Measurements from ENCODE around the gene CKAP2L.

DNA sequence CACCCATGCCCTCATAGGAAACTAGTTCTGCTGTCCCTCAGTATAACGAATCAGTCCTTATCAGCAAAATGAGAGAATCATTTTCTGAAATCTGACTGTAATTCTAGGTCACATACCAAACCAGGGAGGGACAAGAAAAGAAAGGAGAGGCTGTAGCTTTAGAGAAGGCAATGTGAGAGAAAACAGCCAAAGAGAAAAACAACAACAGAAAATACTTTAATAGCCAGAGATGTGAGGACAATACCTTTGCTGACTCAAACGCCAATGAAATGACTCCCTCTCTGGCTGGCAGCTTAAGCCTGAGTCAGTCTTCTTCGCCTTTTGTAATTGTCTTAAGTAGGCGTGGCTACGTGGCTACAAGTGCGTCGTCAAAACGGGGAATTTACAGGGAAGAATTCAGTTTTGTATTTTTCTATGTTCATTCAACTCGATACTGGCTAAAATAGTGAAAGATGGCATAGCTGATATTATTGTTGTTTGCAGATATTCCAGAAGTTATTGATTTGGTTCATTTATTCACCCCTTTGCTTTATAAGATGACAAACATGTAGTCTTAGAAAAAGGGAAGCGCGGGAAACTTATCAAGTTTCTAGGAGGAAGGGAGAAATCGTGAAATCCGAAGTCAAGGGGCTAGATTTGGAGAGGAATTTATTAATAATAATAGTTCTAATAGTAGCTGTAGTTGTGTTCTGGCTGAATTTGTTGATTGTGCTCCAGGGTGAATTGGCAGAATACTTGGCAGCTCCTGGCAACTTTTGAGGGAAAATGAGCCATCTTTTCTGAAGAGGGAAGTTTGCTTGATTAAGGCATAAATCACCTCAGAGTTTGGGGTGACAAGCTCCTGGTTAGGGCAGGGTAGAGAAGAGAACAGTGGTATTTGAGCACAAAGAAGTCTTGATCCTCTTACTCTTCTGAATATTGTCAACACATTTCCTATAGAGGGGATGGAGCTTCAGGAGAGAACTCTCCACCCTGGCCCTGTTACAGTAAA lies 20.1 kb upstream of the CKAP2L start, which contains the start of gene IL1A:
- TF ChIP-seq, protein P1, sequence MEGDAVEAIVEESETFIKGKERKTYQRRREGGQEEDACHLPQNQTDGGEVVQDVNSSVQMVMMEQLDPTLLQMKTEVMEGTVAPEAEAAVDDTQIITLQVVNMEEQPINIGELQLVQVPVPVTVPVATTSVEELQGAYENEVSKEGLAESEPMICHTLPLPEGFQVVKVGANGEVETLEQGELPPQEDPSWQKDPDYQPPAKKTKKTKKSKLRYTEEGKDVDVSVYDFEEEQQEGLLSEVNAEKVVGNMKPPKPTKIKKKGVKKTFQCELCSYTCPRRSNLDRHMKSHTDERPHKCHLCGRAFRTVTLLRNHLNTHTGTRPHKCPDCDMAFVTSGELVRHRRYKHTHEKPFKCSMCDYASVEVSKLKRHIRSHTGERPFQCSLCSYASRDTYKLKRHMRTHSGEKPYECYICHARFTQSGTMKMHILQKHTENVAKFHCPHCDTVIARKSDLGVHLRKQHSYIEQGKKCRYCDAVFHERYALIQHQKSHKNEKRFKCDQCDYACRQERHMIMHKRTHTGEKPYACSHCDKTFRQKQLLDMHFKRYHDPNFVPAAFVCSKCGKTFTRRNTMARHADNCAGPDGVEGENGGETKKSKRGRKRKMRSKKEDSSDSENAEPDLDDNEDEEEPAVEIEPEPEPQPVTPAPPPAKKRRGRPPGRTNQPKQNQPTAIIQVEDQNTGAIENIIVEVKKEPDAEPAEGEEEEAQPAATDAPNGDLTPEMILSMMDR (IDR thresholded peaks at IDR 0.05) = no peak
- TF ChIP-seq POLR2A (IDR thresholded peaks at IDR 0.05) = no peak

Measured in thyroid gland (tissue), 4 donors.